Mesendoderm (in vitro differentiated cells): ENCODE measurements around the gene KEL.

Experiments used
- DNase-seq: peaks from one replicate; pipeline ENCODE4 v3.0.0; 2013
- H2AK5ac ChIP-seq: 2 replicates; pipeline ENCODE4 v1.6.1; 2013; ENCODE audit warnings: low read length, inconsistent platforms
- H2BK120ac ChIP-seq: 2 replicates; pipeline ENCODE4 v1.6.1; 2013; ENCODE audit warnings: low read depth, mild to moderate bottlenecking, low read length, moderate library complexity, mixed read lengths
- H2BK15ac ChIP-seq: replicated peaks from 2 replicates; pipeline ENCODE4 v1.6.1; 2013; ENCODE audit warnings: low read depth, mild to moderate bottlenecking, moderate library complexity
- H2BK5ac ChIP-seq: 2 replicates; pipeline ENCODE4 v1.6.1; 2013; ENCODE audit warnings: low read length, inconsistent platforms
- H3K18ac ChIP-seq: 2 replicates; pipeline ENCODE4 v1.6.1; 2013; ENCODE audit warnings: mild to moderate bottlenecking, low read length, mixed read lengths
- H3K23ac ChIP-seq: one replicate; pipeline ENCODE4 v1.6.1; 2013; ENCODE audit warnings: low read length
- H3K27ac ChIP-seq: 2 replicates; pipeline ENCODE4 v1.5.1; 2013; ENCODE audit warnings: low read depth, mild to moderate bottlenecking, inconsistent platforms, low read length, moderate library complexity
- H3K27me3 ChIP-seq: 2 replicates; pipeline ENCODE4 v1.6.1; 2013; ENCODE audit warnings: low read length, control low read depth, mild to moderate bottlenecking, inconsistent platforms; ENCODE audit not compliant: insufficient read depth, poor library complexity
- H3K36me3 ChIP-seq: 2 replicates; pipeline ENCODE4 v1.6.1; 2013; ENCODE audit warnings: low read length, inconsistent platforms; ENCODE audit not compliant: control insufficient read depth, insufficient read depth
- H3K4ac ChIP-seq: one replicate; pipeline ENCODE4 v1.6.1; 2013; ENCODE audit warnings: low read depth, mild to moderate bottlenecking, low read length, moderate library complexity
- H3K4me1 ChIP-seq: 2 replicates; pipeline ENCODE4 v1.6.1; 2013; ENCODE audit warnings: low read depth, low read length, inconsistent platforms; ENCODE audit not compliant: control insufficient read depth
- H3K4me2 ChIP-seq: 2 replicates; pipeline ENCODE4 v1.6.1; 2013; ENCODE audit warnings: low read length
- H3K4me3 ChIP-seq: 2 replicates; pipeline ENCODE4 v1.5.1; 2013; ENCODE audit warnings: mild to moderate bottlenecking, low read length
- H3K56ac ChIP-seq: one replicate; pipeline ENCODE4 v1.6.1; 2013; ENCODE audit warnings: low read length
- H3K79me1 ChIP-seq: 2 replicates; pipeline ENCODE4 v1.6.1; 2013; ENCODE audit warnings: low read length, inconsistent platforms
- H3K79me2 ChIP-seq: 2 replicates; pipeline ENCODE4 v1.6.1; 2013; ENCODE audit warnings: mild to moderate bottlenecking, low read length; ENCODE audit not compliant: control insufficient read depth, insufficient read depth
- H3K9ac ChIP-seq: 2 replicates; pipeline ENCODE4 v1.6.1; 2013; ENCODE audit warnings: low read length, inconsistent platforms
- H4K5ac ChIP-seq: one replicate; pipeline ENCODE4 v1.6.1; 2013; ENCODE audit warnings: low read length
- H4K8ac ChIP-seq: one replicate; pipeline ENCODE4 v1.6.1; 2013; ENCODE audit warnings: low read depth, mild to moderate bottlenecking, control low read depth, low read length, moderate library complexity
- WGBS: extraction: QIAGEN DNeasy Blood & Tissue Kit; methylation state at CpG from one replicate; pipeline ENCODE4 v1.1.7; 2013; ENCODE audit warnings: low lambda C conversion rate, missing lambda C conversion rate; ENCODE audit not compliant: insufficient coverage; ENCODE audit errors: extremely low coverage; 5-methylcytosine and 5-hydroxymethylcytosine counted together

The KEL gene

DNA sequence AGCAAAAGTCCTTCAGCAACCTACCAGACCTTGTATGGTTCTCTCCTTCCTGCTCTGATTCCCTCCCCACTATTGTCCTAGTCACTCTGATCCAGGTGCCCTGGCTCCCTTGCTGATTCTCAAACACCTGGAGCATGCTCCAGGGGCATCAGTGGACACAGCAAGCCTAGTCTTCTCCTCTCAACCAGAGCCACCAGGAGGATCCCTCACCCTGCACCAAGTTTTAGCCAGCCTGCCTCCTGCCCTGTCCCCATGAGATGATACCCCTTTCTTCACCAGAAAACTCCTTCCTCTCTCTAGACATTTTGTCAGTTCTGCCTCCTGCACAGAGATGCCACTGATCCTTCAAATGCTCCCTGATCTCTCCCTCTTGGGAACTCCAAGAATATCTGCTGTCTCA, 11.9 kb downstream of the KEL start:
- Histone ChIP-seq H3K27ac (no peak overlapping the region), H3K23ac (no peak overlapping the region), H2BK15ac (no peak overlapping the region), H4K5ac (no peak overlapping the region), H3K4ac (no peak overlapping the region), H4K8ac (no peak overlapping the region), H2AK5ac (no peak overlapping the region), H3K4me1 (no peaks in the 10 kb centered on the region), H3K79me2 (no peaks in the 10 kb centered on the region), H3K18ac (no peak overlapping the region), H2BK5ac (no peak overlapping the region), H3K36me3 (peaks cover 5% of the 10 kb centered on the region), H2BK120ac (no peak overlapping the region), H3K56ac (no peak overlapping the region), H3K27me3 (no peaks in the 10 kb centered on the region), H3K79me1 (no peaks in the 10 kb centered on the region), H3K9ac (no peak overlapping the region), H3K4me3 (no peak overlapping the region), H3K4me2 (no peak overlapping the region)
- no peak for DNase-seq

DNA sequence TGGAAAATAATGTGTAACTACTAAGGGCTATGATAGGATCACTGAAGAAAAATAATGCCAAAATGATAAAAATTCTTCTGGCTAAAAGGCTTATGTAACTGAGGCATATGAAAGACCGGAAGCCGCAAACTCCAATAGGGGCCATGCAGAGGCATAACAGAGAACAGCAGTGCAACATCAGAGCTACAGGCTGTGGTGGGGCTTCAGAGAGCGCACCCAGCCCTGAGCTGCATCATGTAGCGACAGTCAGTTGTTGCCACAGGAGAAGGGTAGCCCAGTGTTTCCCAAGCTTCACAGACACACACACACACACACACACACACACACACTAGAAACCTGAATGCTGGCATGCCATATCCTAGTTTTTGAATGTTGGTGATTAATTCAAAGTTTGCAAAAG, 13.6 kb downstream of the KEL start:
- Histone ChIP-seq H3K18ac (no peak overlapping the region), H3K56ac (no peak overlapping the region), H2AK5ac (no peak overlapping the region), H3K9ac (no peak overlapping the region), H3K79me2 (no peaks in the 10 kb centered on the region), H4K5ac (no peak overlapping the region), H3K36me3 (no peaks in the 10 kb centered on the region), H2BK120ac (no peak overlapping the region), H3K27ac (no peak overlapping the region), H4K8ac (no peak overlapping the region), H3K4me1 (no peaks in the 10 kb centered on the region), H3K4ac (no peak overlapping the region), H2BK5ac (no peak overlapping the region), H3K4me2 (no peak overlapping the region), H3K23ac (no peak overlapping the region), H3K4me3 (no peak overlapping the region), H3K27me3 (no peaks in the 10 kb centered on the region), H3K79me1 (no peaks in the 10 kb centered on the region), H2BK15ac (no peak overlapping the region)
- no CpG with 5 or more reads among the region's 4 CpGs for WGBS
- DNase-seq: no peak

- H3K4me3 ChIP-seq: no peak overlapping the region
- DNase-seq: no peak
- no peak overlapping the region for H2BK120ac ChIP-seq
- no peak overlapping the region for H3K4ac ChIP-seq
- no peak overlapping the region for H3K4me2 ChIP-seq
- H3K18ac ChIP-seq: no peak overlapping the region
- no peak overlapping the region for H2BK15ac ChIP-seq
- WGBS: no CpG with 5 or more reads among the region's 3 CpGs
- no peaks in the 10 kb centered on the region for H3K27me3 ChIP-seq
- H2AK5ac ChIP-seq: no peak overlapping the region
- H3K9ac ChIP-seq: no peak overlapping the region
- no peak overlapping the region for H4K8ac ChIP-seq
- no peaks in the 10 kb centered on the region for H3K79me1 ChIP-seq
- no peak overlapping the region for H3K56ac ChIP-seq
- H3K79me2 ChIP-seq: no peaks in the 10 kb centered on the region
- no peak overlapping the region for H4K5ac ChIP-seq
- H3K36me3 ChIP-seq: no peaks in the 10 kb centered on the region
- H3K4me1 ChIP-seq: no peaks in the 10 kb centered on the region
- no peak overlapping the region for H3K27ac ChIP-seq
- H2BK5ac ChIP-seq: no peak overlapping the region
- H3K23ac ChIP-seq: no peak overlapping the region
Measured at GRCh38 chr7:142945001-142945400, 17.2 kb downstream of the KEL start.

- no CpG with 5 or more reads among the region's 7 CpGs for WGBS
- no peak overlapping the region for H3K4ac ChIP-seq
- H3K4me1 ChIP-seq: no peaks in the 10 kb centered on the region
Measured at GRCh38 chr7:142943706-142944268, 18.4 kb downstream of the KEL start.

DNA sequence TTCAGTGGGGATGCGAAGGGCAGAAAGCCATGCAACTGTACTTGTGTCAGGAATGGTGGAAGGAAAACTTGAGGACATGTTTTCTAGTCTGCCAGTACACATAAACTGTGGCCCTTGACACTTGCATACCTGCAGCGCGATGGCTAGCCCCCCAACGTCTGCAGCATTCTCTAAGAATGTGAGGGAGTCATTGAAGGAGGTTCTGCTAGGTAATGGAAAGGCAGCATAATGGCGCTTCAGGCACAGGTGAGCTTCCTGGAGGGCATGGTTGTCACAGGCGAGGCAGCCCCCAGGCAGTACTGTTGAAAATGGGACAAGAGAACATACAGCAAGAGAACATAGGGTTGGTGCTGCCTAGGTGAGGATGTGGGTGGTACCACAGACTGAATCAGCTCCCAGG, 19.4 kb downstream of the KEL start:
- Histone ChIP-seq H3K56ac (no peak overlapping the region), H4K5ac (no peak overlapping the region), H2BK15ac (no peak overlapping the region), H3K4me2 (no peak overlapping the region), H3K23ac (no peak overlapping the region), H3K18ac (no peak overlapping the region), H3K27ac (no peak overlapping the region), H3K79me1 (no peaks in the 10 kb centered on the region), H3K4me1 (no peaks in the 10 kb centered on the region), H2BK5ac (no peak overlapping the region), H3K4ac (no peak overlapping the region), H2BK120ac (no peak overlapping the region), H3K27me3 (no peaks in the 10 kb centered on the region), H3K9ac (no peak overlapping the region), H3K4me3 (no peak overlapping the region), H4K8ac (no peak overlapping the region), H2AK5ac (no peak overlapping the region), H3K79me2 (no peaks in the 10 kb centered on the region), H3K36me3 (no peaks in the 10 kb centered on the region)
- WGBS: no CpG with 5 or more reads among the region's 6 CpGs
- DNase-seq: no peak

More at GRCh38 chr7:142943706-142944268, 18.4 kb downstream of the KEL start:
- H3K79me2 ChIP-seq: no peaks in the 10 kb centered on the region
- H4K8ac ChIP-seq: no peak overlapping the region
- no peak overlapping the region for H3K23ac ChIP-seq
- no peak overlapping the region for H3K27ac ChIP-seq
- no peak overlapping the region for H3K9ac ChIP-seq
- H2AK5ac ChIP-seq: no peak overlapping the region
- no peak overlapping the region for H2BK5ac ChIP-seq
- no peak overlapping the region for H2BK15ac ChIP-seq
- H3K4me3 ChIP-seq: no peak overlapping the region
- H2BK120ac ChIP-seq: no peak overlapping the region
- H3K4me2 ChIP-seq: no peak overlapping the region
- no peak overlapping the region for H4K5ac ChIP-seq
- no peaks in the 10 kb centered on the region for H3K27me3 ChIP-seq
- no peaks in the 10 kb centered on the region for H3K36me3 ChIP-seq
- no peak overlapping the region for H3K56ac ChIP-seq
- no peak overlapping the region for H3K18ac ChIP-seq
- no peaks in the 10 kb centered on the region for H3K79me1 ChIP-seq
- DNase-seq: no peak

DNA sequence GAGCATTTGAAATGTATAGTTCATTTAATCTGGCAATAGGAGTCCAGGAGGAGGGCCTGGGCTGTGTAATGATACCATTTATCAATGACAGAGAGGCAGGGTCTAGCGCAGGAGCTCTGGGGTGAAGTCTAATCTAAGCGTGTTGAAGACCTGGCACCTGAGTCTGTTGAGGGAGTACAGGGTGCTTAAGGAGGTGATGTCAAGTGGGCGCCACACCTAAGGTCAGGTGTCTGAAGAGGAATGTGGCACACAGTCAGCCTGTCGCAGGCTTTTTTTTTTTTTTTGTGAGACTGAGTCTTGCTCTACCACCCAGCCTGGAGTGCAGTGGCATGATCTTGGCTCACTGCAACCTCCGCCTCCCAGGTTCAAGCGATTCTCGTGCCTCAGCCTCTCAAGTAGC, 20.6 kb downstream of the KEL start:
- Histone ChIP-seq H4K5ac (no peak overlapping the region), H4K8ac (no peak overlapping the region), H3K4ac (no peak overlapping the region), H3K36me3 (no peaks in the 10 kb centered on the region), H3K56ac (no peak overlapping the region), H2BK15ac (no peak overlapping the region), H2BK5ac (no peak overlapping the region), H3K79me1 (no peaks in the 10 kb centered on the region), H3K23ac (no peak overlapping the region), H3K18ac (no peak overlapping the region), H3K4me2 (no peak overlapping the region), H3K79me2 (no peaks in the 10 kb centered on the region), H3K9ac (no peak overlapping the region), H2AK5ac (no peak overlapping the region), H3K27ac (no peak overlapping the region), H2BK120ac (no peak overlapping the region), H3K27me3 (no peaks in the 10 kb centered on the region), H3K4me1 (no peaks in the 10 kb centered on the region), H3K4me3 (no peak overlapping the region)
- no peak for DNase-seq
- WGBS: no CpG with 5 or more reads among the region's 7 CpGs
